ENCODE data around the gene POP4. TPM values are rescaled to one million over a fixed set of nuclear protein-coding genes. Genes with fewer than 3 reads are reported as not detected.

Gene POP4
- polyA plus RNA-seq, 1 donor from 2014 or later, result 101 TPM

GRCh38 chr19:29583196-29583999 lies 22.7 kb upstream of the POP4 start:
- Histone ChIP-seq H3K79me2 (replicated peaks; ENCODE audit: insufficient read depth, low read length) (no peaks in the 10 kb centered on the region), H2AFZ (ENCODE audit: low read depth, low read length) (no peak overlapping the region), H3K9me2 (ENCODE audit: insufficient read depth, low read length) (no peaks in the 10 kb centered on the region), H3K27me3 (ENCODE audit: insufficient read depth, low read depth, low read length) (no peaks in the 10 kb centered on the region), H3K9me3 (ENCODE audit: low read length) (no peaks in the 10 kb centered on the region), H4K20me1 (ENCODE audit: insufficient read depth) (no peaks in the 10 kb centered on the region), H3K9ac (ENCODE audit: low read length) (no peak overlapping the region), H3K27ac (ENCODE audit: low read length) (no peak overlapping the region), H3K36me3 (ENCODE audit: insufficient read depth, low read length) (no peaks in the 10 kb centered on the region), H3K4me3 (ENCODE audit: low read length) (no peak overlapping the region), H3K4me2 (ENCODE audit: low read length) (no peak overlapping the region), H3F3A (ENCODE audit: insufficient read depth, low read length, poor library complexity, severe bottlenecking) (no peaks in the 10 kb centered on the region)
- TF ChIP-seq REST (IDR thresholded peaks at IDR 0.05; ENCODE audit: borderline replicate concordance) (no peak), EZH2 (IDR thresholded peaks at IDR 0.05; ENCODE audit: borderline replicate concordance, insufficient read depth, low read length, poor library complexity, severe bottlenecking) (no peak), MXI1 (conservative IDR thresholded peaks at IDR 0.05; ENCODE audit: poor library complexity, severe bottlenecking) (no peak), SMC3 (conservative IDR thresholded peaks at IDR 0.05; ENCODE audit: poor library complexity) (no peak)

DNA sequence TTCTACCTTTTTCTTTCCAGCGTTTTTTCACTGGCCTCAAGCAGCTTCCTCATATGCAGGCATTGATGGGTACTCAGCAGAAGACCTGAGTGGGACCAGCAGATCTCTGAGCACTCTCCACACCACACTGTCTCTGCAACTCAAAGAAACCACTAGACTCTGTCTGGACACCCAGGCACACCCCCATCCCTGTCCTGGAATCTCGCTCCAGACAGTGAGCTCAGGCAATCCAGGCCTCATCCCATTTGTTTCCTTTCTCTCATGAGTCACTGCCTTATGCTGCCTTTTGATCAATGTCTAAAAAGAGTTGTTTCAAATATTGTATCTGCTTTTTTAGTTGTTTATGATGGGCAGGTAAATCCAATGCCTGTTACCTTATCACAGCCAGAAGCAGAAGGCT lies 19.7 kb upstream of the POP4 start:
- Histone ChIP-seq H3K4me2 (ENCODE audit: low read length) (no peak overlapping the region), H2AFZ (ENCODE audit: low read depth, low read length) (no peak overlapping the region), H3K36me3 (ENCODE audit: insufficient read depth, low read length) (no peaks in the 10 kb centered on the region), H3K9me2 (ENCODE audit: insufficient read depth, low read length) (no peaks in the 10 kb centered on the region), H3F3A (ENCODE audit: insufficient read depth, low read length, poor library complexity, severe bottlenecking) (no peaks in the 10 kb centered on the region), H3K27me3 (ENCODE audit: insufficient read depth, low read depth, low read length) (no peaks in the 10 kb centered on the region), H3K4me3 (ENCODE audit: low read length) (no peak overlapping the region), H3K9ac (ENCODE audit: low read length) (no peak overlapping the region), H3K79me2 (replicated peaks; ENCODE audit: insufficient read depth, low read length) (no peaks in the 10 kb centered on the region), H3K9me3 (ENCODE audit: low read length) (no peaks in the 10 kb centered on the region), H3K27ac (ENCODE audit: low read length) (no peak overlapping the region), H4K20me1 (ENCODE audit: insufficient read depth) (no peaks in the 10 kb centered on the region)
- TF ChIP-seq SMC3 (conservative IDR thresholded peaks at IDR 0.05; ENCODE audit: poor library complexity), result no peak
- TF ChIP-seq MXI1 (conservative IDR thresholded peaks at IDR 0.05; ENCODE audit: poor library complexity, severe bottlenecking), result no peak
- no peak for TF ChIP-seq RAD21 (conservative IDR thresholded peaks at IDR 0.05)
- TF ChIP-seq CTCF (IDR thresholded peaks at IDR 0.05; ENCODE audit: poor library complexity, severe bottlenecking), result no peak

- H3K9me3 ChIP-seq (ENCODE audit: low read length), result no peaks in the 10 kb centered on the region
- H3K79me2 ChIP-seq (replicated peaks; ENCODE audit: insufficient read depth, low read length), result no peaks in the 10 kb centered on the region
- H3K9me2 ChIP-seq (ENCODE audit: insufficient read depth, low read length), result no peaks in the 10 kb centered on the region
- no peaks in the 10 kb centered on the region for H4K20me1 ChIP-seq (ENCODE audit: insufficient read depth)
- no peak overlapping the region for H3K4me3 ChIP-seq (ENCODE audit: low read length)
- H3F3A ChIP-seq (ENCODE audit: insufficient read depth, low read length, poor library complexity, severe bottlenecking), result no peaks in the 10 kb centered on the region
- H3K36me3 ChIP-seq (ENCODE audit: insufficient read depth, low read length), result no peaks in the 10 kb centered on the region
- TF ChIP-seq SMC3 (conservative IDR thresholded peaks at IDR 0.05; ENCODE audit: poor library complexity) (no peak), CTCF (IDR thresholded peaks at IDR 0.05; ENCODE audit: poor library complexity, severe bottlenecking) (no peak), RAD21 (conservative IDR thresholded peaks at IDR 0.05) (no peak), EP300 (conservative IDR thresholded peaks at IDR 0.05; ENCODE audit: poor library complexity, severe bottlenecking) (no peak), TAF1 (IDR thresholded peaks at IDR 0.05; ENCODE audit: low read depth) (no peak), REST (IDR thresholded peaks at IDR 0.05; ENCODE audit: borderline replicate concordance) (no peak), POLR2AphosphoS5 (IDR thresholded peaks at IDR 0.05) (no peak), EZH2 (IDR thresholded peaks at IDR 0.05; ENCODE audit: borderline replicate concordance, insufficient read depth, low read length, poor library complexity, severe bottlenecking) (no peak), MXI1 (conservative IDR thresholded peaks at IDR 0.05; ENCODE audit: poor library complexity, severe bottlenecking) (no peak)
- no peak overlapping the region for H3K27ac ChIP-seq (ENCODE audit: low read length)
- no peaks in the 10 kb centered on the region for H3K27me3 ChIP-seq (ENCODE audit: insufficient read depth, low read depth, low read length)
- no peak overlapping the region for H2AFZ ChIP-seq (ENCODE audit: low read depth, low read length)
- H3K9ac ChIP-seq (ENCODE audit: low read length), result no peak overlapping the region
- no peak overlapping the region for H3K4me2 ChIP-seq (ENCODE audit: low read length)
Observed at GRCh38 chr19:29587059-29587458, 19.0 kb upstream of the POP4 start.
